MV-4-11 (cell line): ENCODE measurements around the gene IL20RB.
"Not testable (repeated sequence)": the region's sequence is repeated elsewhere in the genome, so short reads cannot be mapped to it uniquely, and the experiment has no call there.

Experiments
- DNase-seq: peaks from one replicate; lab custom pipeline; 2025; lab: John Stamatoyannopoulos, UW

Gene IL20RB

GRCh38 chr3:136946978-136947377, 10.8 kb upstream of the IL20RB start:
- no peak for DNase-seq

DNA sequence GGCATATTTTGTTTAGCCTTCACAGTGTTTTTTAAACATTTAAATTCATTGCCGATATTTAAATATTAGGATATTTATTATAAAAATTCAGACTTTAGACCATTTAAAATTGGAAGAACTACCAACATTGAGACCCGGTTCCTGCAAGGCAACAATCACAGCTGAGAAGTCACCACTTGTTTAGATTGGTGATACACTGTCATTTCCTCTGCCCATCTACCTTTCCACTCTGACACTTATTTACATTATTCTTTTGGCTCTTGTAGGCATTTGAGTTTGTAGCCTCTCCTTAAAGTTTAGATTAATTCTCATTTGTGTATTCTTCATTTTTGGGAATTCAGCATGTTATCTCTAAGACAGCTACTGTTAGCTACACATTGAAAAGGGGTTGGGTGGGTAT, 10.3 kb upstream of the IL20RB start:
- DNase-seq = no peak

DNA sequence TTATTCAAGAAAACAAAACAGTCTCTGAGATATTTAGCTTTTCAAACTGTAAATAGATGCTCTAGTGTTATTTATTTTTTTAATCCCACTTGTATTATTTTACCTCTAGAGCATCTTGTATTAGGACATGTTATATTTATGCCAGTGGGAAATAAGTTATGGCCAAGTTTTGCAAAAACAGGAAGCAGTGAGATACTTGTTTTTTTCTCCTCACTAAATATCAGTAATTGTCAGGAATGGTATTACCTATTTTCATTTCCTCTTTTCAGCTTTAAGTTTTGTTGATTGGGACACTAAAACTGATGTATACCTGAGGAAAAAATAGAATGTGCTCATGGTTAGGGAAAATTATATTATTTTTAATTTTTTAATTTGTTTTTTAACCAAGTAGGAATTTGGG, 8.6 kb upstream of the IL20RB start:
- no peak for DNase-seq

DNA sequence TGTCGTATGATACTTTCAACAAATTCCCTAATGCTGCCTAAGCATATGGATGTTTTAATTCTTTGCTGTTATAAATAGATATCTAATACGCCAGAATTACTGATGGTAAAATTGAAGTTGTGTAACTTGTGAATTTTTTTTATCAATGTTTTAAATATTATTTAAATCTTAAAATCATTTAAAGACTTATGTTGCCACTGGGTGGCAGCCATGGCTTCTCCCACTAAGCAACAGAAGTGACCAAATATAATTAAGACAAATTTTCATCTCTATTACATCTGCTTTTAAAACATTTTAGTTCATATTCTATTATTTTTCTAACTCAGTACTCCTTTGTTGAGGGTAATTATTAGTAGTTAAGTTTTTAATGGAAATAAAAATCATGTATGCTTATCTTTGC, 8.1 kb upstream of the IL20RB start:
- no peak for DNase-seq

DNA sequence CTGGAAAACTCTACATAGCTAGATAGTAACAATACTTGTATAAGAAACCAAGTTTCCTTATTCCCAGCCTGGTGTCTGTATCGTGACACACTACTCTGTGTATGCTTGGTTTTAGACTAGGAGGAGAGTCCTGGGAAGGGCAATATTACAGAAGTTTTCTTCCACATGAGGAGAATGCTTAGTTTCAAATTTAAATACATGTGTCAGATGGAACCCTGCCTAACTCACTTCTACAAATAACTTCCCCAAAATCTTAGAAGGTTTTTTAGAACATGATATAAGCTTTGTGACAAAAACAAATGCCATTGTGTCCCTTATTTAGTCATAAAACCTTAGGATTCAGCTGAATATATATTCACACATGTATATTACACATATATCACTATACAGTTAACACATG, 7.2 kb upstream of the IL20RB start:
- DNase-seq = no peak

GRCh38 chr3:136952292-136952691, 5.5 kb upstream of the IL20RB start:
- DNase-seq = no peak

DNA sequence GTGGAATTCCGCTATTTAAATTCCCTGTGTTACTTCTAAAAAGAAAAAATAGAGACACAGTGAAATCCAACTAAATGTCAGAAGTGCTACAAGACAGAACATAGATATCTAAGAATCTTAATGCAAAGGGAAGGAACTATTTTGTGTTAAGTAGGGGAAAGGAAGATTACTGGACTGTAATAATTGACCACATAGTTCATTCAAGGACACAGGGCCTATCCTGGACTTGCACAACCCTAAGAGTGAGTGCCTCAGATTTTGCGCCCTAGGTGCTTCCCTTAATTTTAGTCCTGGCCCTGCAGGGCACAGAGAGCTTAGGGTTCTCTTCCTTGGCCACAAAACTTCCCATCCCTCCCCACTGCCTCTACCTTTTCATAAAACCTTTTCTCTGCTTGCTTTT, 3.5 kb upstream of the IL20RB start:
- no peak for DNase-seq

- DNase-seq = no peak
These were observed 2.6 kb upstream of the IL20RB start for GRCh38 chr3:136954980-136955780.

DNA sequence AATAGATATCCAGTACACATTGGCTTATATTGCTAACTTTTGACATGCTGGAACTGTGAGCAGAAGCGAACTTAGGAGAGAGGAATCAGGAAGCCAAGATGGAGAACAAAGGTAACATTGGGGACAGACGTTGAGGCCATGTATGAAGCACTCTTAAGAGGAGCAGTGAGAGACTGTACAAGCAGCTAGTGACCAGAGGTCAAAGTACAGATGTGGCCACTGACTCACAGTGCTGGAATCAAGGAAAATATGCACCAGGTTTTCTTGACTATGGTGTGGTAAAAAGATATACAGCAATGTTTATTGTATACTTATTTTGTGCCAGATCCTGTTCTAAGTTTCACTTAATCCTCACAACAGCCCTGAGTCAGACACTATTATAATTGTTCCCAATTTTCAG, 2.0 kb upstream of the IL20RB start:
- no peak for DNase-seq

GRCh38 chr3:136956971-136957370, 812 bp upstream of the IL20RB start:
- DNase-seq = no peak

- no peak for DNase-seq
These were observed 1.2 kb downstream of the IL20RB start for GRCh38 chr3:136958939-136959338.

DNA sequence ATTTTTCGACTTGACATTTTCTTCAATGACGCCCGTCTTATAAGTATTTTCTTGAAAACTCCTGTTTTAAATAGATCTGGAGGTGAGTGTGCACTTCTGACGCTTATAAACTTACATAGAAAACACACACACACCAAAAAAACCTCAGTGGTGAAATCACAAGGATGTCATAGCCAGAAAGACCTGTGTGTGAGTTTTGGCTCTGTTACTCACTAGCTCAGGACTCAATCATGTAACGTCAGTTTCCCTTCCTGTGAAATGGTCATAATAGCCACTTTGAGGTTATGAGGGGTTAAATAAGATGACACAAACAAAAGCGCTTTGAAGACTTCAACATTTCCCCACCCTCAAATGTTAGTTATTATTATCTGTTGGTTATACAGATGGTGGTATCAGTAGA, 1.8 kb downstream of the IL20RB start:
- DNase-seq = no peak

- no peak for DNase-seq
These were observed 3.4 kb downstream of the IL20RB start for GRCh38 chr3:136960838-136961836.

- no peak for DNase-seq
These were observed 5.1 kb downstream of the IL20RB start for GRCh38 chr3:136962927-136963326.

- not testable (repeated sequence) for DNase-seq
These were observed 11.8 kb downstream of the IL20RB start for GRCh38 chr3:136969539-136969938.

DNA sequence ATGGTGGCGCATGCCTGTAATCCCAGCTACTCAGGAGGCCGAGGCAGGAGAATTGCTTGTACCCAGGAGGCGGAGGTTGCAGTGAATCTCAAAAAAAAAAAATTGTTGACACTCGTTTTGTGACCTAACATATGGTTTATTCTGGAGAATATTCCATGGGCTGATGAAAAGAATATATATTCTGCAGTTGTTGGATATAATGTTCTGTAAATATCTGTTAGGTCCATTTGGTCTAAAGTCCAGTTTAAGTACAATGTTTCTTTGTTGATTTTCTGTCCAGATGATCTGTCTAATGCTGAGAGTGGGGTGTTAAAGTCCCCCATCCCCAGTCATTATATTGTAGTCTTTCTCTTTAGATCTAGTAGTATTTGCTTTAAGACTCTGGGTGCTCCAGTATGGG, 15.6 kb downstream of the IL20RB start:
- no peak for DNase-seq

DNA sequence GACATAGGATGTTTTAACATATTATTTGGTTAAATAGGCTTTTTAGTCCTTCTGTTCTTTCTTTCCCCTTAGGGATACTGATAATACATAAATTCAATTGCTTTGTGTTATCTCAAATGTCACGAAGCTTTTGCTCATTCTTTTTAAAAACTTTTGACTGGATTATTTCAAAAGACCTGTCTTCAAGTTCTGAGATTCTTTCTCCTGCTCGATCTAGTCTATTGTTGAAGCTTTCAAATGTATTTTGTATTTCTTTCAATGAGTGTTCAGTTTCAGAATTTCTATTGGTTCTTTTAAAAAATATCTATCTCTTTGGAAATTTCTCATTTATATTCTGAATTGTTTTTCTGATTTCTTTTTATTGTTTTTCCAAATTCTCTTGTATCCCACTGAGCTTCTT, 16.9 kb downstream of the IL20RB start:
- no peak for DNase-seq

DNA sequence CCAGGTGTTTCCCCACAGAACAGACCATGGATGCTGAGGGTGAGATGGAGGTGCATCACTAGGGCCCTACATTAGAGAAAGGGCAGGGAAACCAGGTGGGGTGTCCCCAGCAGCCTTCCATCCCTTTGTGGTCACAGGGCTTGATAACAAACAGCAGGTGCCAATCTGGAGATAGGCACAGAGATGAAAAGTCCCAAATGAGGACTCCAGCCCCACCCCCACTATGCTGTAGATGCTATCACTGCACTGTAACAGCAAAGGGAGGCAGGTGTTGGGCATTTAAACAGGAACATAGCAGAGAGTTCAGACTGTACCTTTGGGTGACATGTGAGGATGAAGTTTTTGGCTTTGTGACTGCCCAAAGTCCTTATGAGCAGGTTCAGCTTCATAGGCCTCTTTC, 21.4 kb downstream of the IL20RB start:
- DNase-seq = no peak

DNA sequence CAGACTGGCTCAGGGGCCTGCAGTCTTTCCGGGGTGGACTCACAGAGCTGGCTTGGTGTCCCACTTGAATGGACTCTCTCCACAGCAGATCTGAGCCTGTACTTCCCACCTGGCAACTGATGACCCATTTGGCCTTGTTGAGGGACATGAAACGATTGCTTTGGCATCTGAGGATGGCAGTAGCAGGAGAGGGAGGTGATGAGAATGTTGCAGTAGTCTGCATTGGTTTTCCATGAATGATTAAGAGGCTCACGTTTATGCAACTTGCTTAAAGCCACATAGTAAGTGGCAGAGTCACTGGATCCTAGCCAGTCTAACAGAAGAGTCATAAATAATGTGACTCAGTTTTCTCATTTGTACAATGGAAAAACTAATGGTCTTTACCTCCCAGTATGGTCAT, 21.9 kb downstream of the IL20RB start:
- DNase-seq = no peak

DNA sequence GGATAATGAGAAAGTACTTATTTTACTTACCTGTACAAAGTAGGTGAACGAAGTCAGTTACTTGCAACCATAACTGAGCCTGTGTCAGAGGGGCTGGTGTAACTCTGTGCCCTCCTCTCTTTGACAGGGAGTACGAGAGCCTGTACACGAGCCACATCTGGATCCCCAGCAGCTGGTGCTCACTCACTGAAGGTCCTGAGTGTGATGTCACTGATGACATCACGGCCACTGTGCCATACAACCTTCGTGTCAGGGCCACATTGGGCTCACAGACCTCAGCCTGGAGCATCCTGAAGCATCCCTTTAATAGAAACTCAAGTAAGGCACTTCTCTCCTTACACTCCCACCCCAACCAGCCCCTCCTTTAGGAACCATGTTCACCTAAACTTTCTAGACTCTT, 24.2 kb downstream of the IL20RB start:
- no peak for DNase-seq

GRCh38 chr3:136982520-136983138, 24.8 kb downstream of the IL20RB start:
- DNase-seq = no peak

DNA sequence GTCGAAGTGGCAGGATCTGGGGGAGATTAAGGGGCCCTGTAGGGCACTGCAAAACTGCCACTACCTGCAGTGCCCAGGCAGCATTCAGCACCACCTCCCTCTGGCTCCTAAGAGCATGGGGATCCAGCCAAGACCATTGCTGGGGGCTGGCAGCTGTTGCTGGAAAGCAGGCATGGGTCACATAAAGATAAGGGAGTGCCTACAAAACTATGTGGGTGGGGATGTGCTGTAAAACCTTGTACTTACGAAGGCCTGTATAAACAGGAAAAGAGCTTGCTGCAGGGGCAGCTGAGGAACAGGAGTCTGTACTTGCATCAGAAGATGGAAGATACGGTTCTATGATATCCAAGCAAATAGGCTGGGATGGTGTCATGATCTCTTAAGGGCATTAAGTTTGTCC, 27.1 kb downstream of the IL20RB start:
- DNase-seq = no peak
